ENCODE results near the gene XRN1.
"Not testable (repeated sequence)": the region's sequence is repeated elsewhere in the genome, so short reads cannot be mapped to it uniquely, and the experiment has no call there.

XRN1 gene, protein sequence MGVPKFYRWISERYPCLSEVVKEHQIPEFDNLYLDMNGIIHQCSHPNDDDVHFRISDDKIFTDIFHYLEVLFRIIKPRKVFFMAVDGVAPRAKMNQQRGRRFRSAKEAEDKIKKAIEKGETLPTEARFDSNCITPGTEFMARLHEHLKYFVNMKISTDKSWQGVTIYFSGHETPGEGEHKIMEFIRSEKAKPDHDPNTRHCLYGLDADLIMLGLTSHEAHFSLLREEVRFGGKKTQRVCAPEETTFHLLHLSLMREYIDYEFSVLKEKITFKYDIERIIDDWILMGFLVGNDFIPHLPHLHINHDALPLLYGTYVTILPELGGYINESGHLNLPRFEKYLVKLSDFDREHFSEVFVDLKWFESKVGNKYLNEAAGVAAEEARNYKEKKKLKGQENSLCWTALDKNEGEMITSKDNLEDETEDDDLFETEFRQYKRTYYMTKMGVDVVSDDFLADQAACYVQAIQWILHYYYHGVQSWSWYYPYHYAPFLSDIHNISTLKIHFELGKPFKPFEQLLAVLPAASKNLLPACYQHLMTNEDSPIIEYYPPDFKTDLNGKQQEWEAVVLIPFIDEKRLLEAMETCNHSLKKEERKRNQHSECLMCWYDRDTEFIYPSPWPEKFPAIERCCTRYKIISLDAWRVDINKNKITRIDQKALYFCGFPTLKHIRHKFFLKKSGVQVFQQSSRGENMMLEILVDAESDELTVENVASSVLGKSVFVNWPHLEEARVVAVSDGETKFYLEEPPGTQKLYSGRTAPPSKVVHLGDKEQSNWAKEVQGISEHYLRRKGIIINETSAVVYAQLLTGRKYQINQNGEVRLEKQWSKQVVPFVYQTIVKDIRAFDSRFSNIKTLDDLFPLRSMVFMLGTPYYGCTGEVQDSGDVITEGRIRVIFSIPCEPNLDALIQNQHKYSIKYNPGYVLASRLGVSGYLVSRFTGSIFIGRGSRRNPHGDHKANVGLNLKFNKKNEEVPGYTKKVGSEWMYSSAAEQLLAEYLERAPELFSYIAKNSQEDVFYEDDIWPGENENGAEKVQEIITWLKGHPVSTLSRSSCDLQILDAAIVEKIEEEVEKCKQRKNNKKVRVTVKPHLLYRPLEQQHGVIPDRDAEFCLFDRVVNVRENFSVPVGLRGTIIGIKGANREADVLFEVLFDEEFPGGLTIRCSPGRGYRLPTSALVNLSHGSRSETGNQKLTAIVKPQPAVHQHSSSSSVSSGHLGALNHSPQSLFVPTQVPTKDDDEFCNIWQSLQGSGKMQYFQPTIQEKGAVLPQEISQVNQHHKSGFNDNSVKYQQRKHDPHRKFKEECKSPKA (N-terminal part only)

DNA sequence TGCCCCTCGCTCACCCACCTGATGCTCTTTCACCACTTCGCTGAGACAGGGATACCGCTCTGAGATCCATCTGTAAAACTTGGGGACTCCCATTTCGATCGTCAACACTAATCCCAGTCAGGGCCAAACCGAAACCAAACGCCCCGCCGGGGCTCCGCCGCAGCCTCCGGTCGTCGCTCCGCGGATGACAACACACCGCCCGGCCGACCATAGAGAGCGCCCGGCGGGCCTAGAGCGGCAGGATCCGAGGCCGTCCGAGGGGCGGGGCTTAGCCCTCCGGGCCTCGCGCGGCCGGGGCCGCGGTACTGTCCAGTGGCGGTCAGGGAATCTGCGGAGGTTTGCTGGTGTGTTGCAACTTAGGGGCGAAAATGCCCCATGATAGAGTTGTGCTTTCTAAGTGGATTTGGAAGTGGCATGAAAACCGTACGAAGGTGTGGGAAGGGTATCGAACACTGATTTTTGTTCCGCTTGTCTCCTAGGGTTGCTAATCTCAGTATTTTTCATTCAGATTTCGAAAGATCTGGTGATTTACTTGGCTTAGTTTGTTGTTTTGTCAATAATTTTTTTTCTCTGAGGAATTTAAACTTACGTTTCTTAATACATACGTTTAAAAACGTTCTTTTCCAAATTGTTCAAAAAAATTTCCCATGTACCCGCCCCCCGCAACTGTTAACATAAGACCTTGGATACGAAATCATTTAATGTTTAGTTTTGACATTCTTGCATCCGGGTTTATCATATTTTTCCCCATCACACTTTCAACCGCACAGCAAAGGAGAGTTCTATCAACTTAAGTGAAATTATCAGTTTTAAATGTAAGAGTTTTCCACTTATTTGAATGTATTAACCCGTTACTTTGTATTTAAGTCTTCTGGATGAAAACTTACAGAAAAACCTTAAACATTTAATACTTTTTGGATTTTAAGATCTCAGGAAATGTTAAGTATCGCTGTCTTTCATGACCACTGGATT, at the start of gene XRN1:
Gene XRN1, minus strand, starts transcription at position 186 of the 972 bp plus-strand sequence. Its CDS starts 93 bp downstream, at position 93.
- peak; percentile 79 for DNase-seq (ENCODE audit: low read depth in 2 of 2)

DNA sequence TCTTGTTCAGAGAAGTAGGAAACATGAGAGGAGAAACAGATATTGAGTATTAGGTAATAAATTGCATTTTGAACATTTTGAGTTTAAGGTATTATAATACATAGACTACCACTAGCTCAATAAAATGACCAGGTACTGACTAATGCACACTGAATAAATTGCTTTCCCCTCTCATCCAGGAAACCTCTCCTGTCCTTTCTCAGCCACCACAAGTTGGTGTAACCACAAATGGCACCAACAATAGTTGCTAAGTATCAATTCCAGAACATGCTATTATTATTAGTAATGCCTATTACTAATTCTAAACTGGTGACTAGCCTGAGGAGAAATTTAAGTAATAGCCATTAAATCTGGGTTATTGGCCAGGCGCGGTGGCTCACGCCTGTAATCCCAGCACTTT, 47.3 kb upstream of the XRN1 start:
- no peak for DNase-seq (ENCODE audit: low read depth in 2 of 2)

DNA sequence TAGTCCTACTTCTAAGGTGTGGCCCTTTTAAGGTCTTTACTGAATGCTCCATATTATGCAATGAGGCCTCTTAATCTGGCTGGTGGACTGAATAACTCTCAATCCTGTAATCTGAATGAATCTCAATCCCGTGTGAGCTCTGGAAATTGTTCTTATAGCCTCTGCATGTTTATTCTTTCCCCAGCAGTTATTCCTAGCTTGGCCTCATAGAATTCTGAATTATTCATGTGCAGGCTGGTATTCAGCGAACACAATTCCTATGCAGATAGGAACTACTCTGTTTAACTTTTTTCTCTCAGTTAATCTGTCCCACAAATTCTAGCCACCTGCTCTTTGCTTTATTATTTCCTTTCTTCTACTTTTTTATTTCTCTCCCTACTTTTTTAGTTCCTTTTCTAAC, 44.3 kb upstream of the XRN1 start:
- no peak for DNase-seq (ENCODE audit: low read depth in 2 of 2)

DNA sequence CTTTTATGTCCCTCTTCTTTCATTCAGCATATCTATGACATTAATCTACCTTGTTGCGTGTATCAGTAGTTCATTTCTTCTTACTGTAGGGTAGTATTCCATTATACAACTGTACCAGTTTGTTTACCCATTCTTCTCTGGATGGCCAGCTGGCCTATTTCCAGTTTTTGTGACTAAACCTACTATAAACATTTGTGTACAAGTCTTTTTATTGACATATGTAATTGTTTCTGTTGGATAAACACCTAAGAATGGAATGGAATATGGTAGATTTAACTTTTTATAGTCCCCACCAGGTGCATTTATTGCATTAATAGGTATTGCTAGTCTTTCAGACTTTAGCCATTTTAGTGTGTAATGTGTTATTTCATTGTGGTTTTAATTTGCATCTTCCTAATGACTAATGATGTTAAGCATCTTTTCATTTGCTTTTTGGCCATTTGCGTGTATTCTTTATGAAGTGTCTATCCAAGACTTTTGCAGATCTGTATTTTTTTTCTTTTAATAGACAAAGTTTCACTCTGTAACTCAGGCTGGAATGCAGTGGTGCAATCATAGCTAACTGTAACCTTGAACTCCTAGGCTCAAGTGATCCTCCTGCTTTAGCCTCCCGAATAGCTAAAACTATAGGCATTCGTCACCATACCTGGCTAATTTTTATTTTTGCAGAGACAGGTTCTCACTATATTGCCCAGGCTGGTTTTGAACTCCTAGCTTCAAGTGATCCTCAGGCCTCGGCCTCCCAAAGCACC, 41.9 kb upstream of the XRN1 start:
- no peak for DNase-seq (ENCODE audit: low read depth in 2 of 2)

DNA sequence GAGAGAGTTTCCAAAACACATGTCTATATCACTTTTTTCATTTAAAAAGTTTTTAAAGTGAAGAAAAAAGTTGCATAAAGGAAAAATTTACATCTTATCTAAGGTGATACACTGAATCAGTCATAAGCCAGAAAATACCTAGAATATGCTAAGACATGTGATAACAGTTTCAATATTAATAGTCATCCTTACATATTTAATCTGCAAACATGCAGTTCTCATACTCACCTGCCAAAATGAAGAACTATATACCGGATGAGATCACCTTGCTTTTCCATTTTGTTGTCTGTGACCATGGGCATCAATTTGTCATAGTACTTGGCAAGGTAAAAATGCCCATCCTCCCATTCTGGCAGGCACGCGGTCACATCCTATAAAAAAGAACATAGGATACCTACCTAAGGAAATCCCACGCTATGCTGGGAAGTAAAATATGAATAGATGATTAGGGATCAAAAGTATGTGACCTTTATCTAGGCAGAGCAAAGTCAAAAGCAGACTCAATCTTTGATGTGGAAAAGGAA, 37.1 kb upstream of the XRN1 start:
- no peak for DNase-seq (ENCODE audit: low read depth in 2 of 2)

DNA sequence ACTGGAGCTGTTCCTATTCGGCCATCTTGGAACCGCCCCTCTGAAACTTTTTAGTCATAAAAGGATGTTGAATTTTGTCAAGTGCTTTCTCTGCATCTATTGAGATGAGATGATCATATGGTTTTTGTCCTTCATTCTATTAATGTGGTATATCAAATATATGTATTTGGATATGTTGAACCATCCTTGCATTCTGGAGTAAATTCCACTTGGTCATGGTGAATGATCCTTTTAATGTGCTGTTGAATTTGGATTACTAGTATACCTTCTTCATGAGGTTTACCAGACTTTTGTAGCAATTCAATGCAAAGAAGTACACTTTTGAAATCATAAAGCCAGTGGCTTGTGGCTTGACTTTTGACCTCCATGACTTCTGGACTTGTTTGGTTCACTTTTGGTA, 33.4 kb upstream of the XRN1 start:
- DNase-seq (ENCODE audit: low read depth in 2 of 2) = no peak

DNA sequence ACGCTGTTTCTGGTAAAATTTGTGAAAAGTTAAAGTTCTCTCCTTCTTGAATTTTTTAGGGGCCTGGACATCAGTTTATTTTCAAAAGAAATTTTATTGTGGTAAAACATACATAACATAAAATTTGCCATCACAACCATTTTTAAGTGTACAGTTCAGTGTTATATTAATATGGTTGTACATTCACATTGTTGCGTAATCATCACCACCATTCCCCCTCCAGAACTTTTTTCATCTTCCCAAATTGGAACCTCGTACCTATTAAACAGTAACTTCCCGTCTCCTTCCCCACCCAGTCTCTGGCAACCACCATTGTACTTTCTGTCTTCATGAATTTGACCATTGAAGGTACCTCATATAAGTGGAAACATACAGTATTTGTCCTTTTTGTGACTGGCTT, 23.0 kb upstream of the XRN1 start:
- no peak for DNase-seq (ENCODE audit: low read depth in 2 of 2)

DNA sequence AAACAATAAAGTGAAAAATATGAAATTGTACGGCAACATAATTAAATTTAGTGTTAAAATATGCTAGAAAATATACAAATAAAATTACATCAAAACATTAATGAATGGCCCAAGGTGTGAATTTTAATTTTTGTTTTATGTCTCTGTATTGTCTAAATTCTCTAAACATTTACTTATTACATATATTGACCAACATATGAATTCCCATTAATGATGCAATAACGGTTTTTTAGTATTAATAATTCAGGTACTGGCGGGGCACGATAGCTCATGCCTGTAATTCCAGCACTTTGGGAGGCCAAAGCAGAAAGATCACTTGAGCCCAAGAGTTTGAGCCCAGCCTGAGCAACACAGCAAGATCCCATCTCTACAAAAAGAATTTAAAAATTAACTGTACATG, 20.6 kb upstream of the XRN1 start:
- DNase-seq (ENCODE audit: low read depth in 2 of 2) = no peak

DNA sequence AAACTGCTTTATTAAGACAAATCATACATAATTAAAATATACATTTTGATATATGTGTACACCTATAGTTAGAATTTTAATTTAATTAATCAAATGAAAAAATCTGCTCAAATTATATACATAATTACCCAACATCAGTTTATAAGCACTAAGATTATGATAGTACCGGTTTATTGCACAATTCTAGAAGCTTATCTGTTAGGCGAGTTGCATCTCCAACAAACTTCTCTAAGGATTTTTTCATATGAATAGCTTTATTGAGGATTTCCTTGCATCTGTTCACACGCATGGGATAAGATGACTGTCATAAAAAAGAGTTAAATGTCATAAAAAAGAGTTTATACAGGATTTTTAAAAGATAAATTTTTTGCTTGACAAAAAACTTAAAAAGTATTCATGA, 19.9 kb upstream of the XRN1 start:
- DNase-seq (ENCODE audit: low read depth in 2 of 2) = no peak

DNA sequence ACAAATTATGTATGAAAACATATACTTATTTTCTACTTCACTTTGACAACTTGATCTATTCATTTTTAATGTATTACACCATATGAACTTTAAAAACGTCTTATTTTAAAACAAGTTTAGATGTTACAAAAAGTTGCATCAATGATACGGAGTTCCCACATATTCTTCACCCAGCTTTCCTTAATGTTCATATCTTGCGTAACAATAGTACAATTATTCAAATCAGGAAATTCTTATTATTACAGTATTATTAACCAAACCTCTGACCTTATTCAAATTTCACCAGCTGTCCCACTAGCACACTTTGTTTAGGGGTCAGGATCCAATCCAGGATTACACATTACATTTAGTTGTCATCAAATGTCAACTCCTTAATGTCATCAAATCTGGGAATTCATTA, 12.9 kb upstream of the XRN1 start:
- no peak for DNase-seq (ENCODE audit: low read depth in 2 of 2)

DNA sequence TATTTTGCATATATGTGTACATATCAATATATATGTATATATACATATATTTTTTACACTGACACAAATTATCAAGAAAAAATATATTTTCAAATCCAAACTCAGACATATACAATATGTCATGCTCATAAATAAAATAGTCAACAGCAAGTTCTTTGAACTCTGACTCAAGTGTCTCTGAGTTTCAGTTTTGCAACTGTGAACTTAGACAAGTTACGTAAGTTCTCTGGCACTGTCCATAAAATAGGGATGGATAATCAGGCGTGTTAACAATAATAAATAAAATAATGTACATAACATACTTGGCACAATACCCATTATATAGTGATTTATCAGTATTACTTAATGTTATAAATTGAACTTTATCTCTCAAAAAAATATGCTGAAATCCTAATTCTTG, 12.1 kb upstream of the XRN1 start:
- DNase-seq (ENCODE audit: low read depth in 2 of 2) = no peak

DNA sequence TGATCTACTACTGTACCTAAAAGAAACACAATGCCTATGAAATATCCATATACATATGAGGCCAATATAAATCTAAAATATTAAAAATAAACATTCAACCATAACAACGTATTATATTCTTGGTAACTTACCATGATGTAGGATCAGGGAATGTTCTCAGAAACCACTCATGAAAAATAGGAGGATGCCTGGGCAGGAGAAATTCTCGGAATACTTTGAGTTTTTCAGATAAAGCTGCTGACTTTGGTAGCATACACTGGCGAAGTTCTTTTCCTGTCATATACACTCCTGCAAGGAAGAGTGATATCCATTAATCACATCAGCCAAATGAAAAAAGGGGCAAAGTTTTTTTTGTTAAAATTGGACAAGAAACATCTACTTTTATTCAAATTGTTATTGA, 11.3 kb upstream of the XRN1 start:
- DNase-seq (ENCODE audit: low read depth in 2 of 2) = no peak

DNA sequence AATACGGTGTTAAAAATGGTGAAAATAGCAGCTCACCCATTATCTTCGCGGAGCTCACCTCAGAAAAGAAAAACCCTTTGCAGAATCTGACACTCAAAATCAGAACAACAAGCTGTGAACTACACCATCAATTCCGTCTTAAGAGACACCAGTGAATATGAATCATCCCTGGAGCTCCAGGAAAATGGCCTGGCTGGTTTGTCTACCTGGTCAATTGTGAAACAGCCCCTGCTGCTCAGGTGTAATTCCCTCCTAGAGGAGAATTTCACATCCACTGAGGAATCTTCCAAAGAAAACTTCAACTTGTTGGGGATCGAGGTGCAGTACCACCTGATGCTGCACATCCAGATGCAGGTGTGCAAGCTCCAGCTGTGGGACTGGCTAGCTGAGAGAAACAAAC, 3.0 kb upstream of the XRN1 start:
- DNase-seq (ENCODE audit: low read depth in 2 of 2) = no peak

DNA sequence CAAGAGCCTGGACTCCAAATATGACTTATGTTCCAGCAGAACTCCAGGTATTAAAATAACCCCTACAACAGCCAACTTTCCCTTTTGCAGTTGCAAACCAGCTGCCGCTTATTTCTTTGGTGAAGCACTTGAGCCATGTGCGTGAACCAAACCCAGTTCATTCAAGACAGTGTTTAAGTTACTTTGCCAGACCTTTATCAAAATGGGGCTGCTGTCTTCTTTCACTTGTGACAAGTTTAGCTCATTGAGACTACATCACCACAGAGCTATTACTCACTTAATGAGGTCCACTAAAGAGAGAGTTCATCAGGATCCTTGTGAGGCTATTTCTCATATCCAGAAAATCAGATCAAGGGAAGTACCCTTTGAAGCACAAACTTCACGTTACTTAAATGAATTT, 2.4 kb upstream of the XRN1 start:
- DNase-seq (ENCODE audit: low read depth in 2 of 2) = no peak

DNA sequence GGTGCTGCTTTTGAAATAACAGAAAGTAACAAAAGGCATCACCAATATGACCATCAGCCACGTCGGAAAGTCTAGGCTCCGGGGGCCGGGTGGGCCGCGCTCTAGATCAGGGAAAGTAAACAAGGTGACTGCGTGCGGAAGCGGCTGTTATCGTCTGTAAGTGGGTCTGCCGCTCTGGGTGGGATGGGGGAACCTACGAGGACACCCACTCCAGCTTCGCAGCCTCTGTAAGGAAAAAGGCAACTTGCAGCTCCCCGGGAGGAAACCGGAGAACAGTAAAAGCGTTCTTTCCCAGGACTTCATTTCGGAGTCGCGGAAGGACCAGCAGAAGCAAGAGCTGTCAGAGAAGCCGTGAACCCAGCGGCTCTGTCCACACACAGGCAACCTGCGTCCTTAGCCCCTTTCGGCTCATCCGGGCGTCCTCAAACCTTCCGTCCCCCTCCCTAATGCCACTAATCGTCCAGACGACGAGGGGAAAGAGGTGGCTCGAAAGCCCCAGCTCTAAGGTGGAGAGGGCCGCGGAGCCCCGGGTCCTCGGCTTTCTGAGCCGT, 461 bp downstream of the XRN1 start:
- peak in 1 of 2 experiments; percentile 3 for DNase-seq (ENCODE audit: low read depth in 2 of 2)

DNA sequence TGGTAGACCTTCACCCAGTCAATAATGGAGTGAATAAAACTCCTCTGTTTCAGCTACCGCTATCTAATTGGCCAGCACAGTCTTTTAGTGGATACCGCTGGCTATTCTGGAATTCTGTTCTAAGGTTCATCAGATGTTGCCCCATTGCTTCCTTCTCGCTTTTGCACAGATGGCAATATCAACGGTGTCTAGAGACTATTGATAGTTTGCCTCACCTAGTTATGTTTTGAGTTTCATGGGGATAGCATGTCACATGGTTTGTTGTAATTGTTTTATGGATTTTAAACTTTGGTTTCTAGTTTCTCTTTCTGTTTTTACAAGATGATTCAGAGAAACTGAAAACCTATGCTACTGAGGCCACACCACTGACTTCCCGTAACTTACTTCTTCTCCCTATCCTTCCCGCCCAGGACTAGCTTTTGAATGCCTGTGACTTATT, 2.0 kb downstream of the XRN1 start:
- peak in 1 of 2 experiments; percentile 1 for DNase-seq (ENCODE audit: low read depth in 2 of 2)

DNA sequence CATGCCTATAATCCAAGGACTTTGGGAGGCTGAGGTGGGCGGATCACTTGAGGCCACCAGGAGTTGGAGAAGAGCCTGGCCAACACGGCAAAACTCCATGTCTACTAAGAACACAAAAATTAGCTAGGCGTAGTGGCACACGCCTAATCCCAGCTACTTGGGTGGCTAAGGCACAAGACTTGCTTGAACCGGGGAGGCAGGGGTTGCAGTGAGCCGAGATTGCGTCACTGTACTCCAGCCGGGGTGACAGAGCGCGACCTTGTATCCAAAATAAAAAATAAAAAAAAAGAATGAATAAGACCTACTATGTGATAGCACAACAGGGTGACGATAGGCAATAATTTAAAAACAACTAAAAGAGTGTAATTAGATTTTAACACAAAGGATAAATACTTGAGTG, 3.5 kb downstream of the XRN1 start:
- no peak for DNase-seq (ENCODE audit: low read depth in 2 of 2)

DNA sequence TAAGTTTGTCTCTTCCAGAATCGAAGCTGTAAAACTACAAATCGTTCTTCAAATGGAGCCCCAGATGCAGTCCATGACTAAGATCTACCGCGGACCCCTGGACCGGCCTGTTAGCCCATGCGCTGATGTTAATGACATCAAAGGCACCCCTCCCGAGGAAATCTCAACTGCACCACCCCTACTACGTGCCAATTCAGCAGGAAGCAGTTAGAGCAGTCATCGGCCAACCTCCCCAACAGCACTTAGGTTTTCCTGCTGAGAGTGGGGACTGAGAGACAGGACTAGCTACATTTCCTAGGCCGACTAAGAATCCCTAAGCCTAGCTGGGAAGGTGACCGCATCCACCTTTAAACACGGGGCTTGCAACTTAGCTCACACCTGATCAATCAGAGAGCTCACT, 4.8 kb downstream of the XRN1 start:
- DNase-seq (ENCODE audit: low read depth in 2 of 2) = not testable (repeated sequence)

DNA sequence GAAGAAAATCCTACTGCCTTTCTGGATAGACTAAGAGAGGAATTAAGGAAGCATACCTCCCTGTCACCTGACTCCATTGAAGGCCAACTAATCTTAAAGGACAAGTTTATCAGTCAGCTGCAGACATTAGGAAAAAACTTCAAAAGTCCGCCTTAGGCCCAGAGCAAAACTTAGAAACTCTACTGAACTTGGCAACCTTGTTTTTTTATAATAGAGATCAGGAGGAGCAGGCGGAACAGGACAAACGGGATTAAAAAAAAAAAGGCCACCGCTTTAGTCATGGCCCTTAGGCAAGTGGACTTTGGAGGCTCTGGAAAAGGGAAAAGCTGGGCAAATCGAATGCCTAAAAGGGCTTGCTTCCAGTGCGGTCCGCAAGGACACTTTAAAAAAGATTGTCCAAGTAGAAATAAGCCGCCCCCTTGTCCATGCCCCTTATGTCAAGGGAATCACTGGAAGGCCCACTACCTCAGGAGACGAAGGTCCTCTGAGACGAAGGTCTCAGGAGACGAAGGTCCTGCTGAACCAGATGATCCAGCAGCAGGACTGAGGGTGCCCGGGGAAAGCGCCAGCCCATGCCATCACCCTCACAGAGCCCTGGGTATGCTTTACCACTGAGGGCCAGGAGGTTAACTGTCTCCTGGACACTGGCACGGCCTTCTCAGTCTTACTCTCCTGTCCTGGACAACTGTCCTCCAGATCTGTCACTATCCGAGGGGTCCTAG, 8.2 kb downstream of the XRN1 start:
- DNase-seq (ENCODE audit: low read depth in 2 of 2) = not testable (repeated sequence)
